Measurements from ENCODE around the gene P2RY8.

DNA sequence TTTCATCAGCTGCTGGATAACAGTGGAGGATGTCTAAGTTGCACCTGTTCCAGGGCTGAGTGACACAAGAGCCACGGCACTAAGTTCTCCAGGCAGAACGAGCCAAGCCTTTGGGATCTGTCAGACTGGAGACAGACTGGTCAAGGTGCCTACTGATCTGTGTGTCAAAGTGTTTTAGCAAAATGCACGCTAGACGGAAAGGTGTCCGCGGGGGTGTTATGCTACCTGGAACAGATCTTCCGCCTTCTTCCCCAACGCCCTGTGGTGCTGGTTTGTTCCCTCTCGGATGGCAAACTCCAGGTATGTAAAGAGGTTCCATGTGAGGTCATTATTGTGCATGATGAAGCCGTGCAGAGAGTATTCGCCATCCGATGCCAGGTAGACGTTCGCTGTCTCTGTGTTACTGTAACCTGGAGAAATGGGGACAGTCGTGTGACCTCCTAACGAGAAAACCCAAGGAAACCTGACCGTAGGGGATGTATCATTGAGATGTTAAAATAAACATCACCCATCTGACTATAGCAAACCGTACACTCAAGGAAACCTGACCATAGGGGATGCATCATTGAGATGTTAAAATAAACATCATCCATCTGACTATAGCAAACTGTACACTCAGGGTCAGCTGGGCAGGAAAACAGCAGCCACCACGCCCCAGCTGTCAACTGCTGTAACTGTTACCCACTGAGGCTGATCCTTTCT lies 115.4 kb downstream of the P2RY8 start:
- TF ChIP-seq, protein P1, sequence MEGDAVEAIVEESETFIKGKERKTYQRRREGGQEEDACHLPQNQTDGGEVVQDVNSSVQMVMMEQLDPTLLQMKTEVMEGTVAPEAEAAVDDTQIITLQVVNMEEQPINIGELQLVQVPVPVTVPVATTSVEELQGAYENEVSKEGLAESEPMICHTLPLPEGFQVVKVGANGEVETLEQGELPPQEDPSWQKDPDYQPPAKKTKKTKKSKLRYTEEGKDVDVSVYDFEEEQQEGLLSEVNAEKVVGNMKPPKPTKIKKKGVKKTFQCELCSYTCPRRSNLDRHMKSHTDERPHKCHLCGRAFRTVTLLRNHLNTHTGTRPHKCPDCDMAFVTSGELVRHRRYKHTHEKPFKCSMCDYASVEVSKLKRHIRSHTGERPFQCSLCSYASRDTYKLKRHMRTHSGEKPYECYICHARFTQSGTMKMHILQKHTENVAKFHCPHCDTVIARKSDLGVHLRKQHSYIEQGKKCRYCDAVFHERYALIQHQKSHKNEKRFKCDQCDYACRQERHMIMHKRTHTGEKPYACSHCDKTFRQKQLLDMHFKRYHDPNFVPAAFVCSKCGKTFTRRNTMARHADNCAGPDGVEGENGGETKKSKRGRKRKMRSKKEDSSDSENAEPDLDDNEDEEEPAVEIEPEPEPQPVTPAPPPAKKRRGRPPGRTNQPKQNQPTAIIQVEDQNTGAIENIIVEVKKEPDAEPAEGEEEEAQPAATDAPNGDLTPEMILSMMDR (conservative IDR thresholded peaks at IDR 0.05; ENCODE audit: low read depth, low read length), result no peak
- TF ChIP-seq EZH2 (IDR thresholded peaks at IDR 0.05; ENCODE audit: borderline replicate concordance, low read depth, low read length, poor library complexity, severe bottlenecking), result no peak

Measured in A673 (cell line).